Measurements from ENCODE around the gene MARCHF10.

DNA sequence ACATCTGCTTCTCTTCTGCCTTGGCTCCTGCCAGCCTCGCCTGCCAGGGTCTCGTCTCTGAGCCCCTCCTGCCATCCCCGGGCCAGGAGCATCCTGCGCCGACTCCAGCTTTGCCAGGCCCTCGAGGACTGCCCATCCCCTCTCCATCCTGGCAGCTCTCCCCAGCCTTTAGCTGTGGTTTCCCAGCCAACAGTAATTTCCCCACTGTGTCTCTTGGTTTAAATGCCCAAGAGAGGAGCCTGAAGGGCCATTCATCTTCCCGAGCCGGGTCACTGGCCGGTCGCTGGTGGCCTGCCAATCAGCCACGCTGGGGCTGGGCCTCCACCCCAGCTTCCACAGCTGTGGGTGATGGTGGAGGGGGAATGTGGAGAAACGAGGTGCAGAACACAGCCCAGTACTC lies 132.9 kb downstream of the MARCHF10 start:
- TF ChIP-seq, protein P1, sequence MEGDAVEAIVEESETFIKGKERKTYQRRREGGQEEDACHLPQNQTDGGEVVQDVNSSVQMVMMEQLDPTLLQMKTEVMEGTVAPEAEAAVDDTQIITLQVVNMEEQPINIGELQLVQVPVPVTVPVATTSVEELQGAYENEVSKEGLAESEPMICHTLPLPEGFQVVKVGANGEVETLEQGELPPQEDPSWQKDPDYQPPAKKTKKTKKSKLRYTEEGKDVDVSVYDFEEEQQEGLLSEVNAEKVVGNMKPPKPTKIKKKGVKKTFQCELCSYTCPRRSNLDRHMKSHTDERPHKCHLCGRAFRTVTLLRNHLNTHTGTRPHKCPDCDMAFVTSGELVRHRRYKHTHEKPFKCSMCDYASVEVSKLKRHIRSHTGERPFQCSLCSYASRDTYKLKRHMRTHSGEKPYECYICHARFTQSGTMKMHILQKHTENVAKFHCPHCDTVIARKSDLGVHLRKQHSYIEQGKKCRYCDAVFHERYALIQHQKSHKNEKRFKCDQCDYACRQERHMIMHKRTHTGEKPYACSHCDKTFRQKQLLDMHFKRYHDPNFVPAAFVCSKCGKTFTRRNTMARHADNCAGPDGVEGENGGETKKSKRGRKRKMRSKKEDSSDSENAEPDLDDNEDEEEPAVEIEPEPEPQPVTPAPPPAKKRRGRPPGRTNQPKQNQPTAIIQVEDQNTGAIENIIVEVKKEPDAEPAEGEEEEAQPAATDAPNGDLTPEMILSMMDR (conservative IDR thresholded peaks at IDR 0.05; ENCODE audit: low read depth, low read length) = no peak
- TF ChIP-seq EZH2 (IDR thresholded peaks at IDR 0.05; ENCODE audit: low read length, unreplicated experiment) = no peak

Measured in PC-3 (cell line).